Neural cell (in vitro differentiated cells): ENCODE measurements around the gene SPON1. TPM values are rescaled to one million over a fixed set of nuclear protein-coding genes. Genes with fewer than 3 reads are reported as not detected.

Experiments
- H2AFZ ChIP-seq: fragments of 200-600, 300-800 bp; sonication (generic), shearing (Covaris generic); 2 replicates; pipeline ENCODE4 v1.6.0; 2014; ENCODE audit warnings: low read depth, mild to moderate bottlenecking, antibody characterized with exemption, low read length, moderate library complexity
- H3F3A ChIP-seq: fragments of 200-600 bp; shearing (Covaris generic); 2 replicates; pipeline ENCODE4 v1.6.1; 2016; ENCODE audit warnings: mild to moderate bottlenecking, moderate library complexity, mixed read lengths, antibody characterized with exemption, low read length; ENCODE audit not compliant: insufficient read depth, poor library complexity, severe bottlenecking
- H3K27ac ChIP-seq: fragments of 200-600, 300-800 bp; sonication (generic), shearing (Covaris generic); 2 replicates; pipeline ENCODE4 v1.5.1; 2014; ENCODE audit warnings: mild to moderate bottlenecking, low read length, moderate library complexity
- H3K27me3 ChIP-seq: fragments of 300-800, 200-600 bp; sonication (generic), shearing (Covaris generic); 2 replicates; pipeline ENCODE4 v1.6.0; 2014; ENCODE audit warnings: mild to moderate bottlenecking, low read depth, low read length, moderate library complexity; ENCODE audit not compliant: insufficient read depth
- H3K36me3 ChIP-seq: fragments of 300-800, 200-600 bp; sonication (generic), shearing (Covaris generic); 2 replicates; pipeline ENCODE4 v1.5.1; 2014; ENCODE audit warnings: mild to moderate bottlenecking, antibody characterized with exemption, low read length, moderate library complexity; ENCODE audit not compliant: insufficient read depth
- H3K4me2 ChIP-seq: fragments of 300-800, 200-600 bp; sonication (generic), shearing (Covaris generic); 2 replicates; pipeline ENCODE4 v1.6.0; 2014; ENCODE audit warnings: mild to moderate bottlenecking, low read length
- H3K4me3 ChIP-seq: fragments of 300-800, 200-600 bp; sonication (generic), shearing (Covaris generic); 2 replicates; pipeline ENCODE4 v1.5.1; 2014; ENCODE audit warnings: mild to moderate bottlenecking, low read length, moderate library complexity
- H3K79me2 ChIP-seq: fragments of 200-600 bp; shearing (Covaris generic); replicated peaks from 2 replicates; pipeline ENCODE4 v1.6.0; 2014; ENCODE audit warnings: mild to moderate bottlenecking, low read length, moderate library complexity; ENCODE audit not compliant: insufficient read depth
- H3K9ac ChIP-seq: fragments of 300-800, 200-600 bp; sonication (generic), shearing (Covaris generic); 2 replicates; pipeline ENCODE4 v1.6.1; 2016; ENCODE audit warnings: mild to moderate bottlenecking, low read length, mixed read lengths
- H3K9me2 ChIP-seq: fragments of 200-600 bp; shearing (Covaris generic); 2 replicates; pipeline ENCODE4 v1.6.1; 2016; ENCODE audit warnings: mild to moderate bottlenecking, low read length, mixed read lengths; ENCODE audit not compliant: insufficient read depth
- H3K9me3 ChIP-seq: fragments of 200-600, 300-800 bp; sonication (generic), shearing (Covaris generic); 2 replicates; pipeline ENCODE4 v1.6.1; 2016; ENCODE audit warnings: mild to moderate bottlenecking, mixed run types, low read length, moderate library complexity, mixed read lengths
- H4K20me1 ChIP-seq: fragments of 200-600 bp; shearing (Covaris generic); 2 replicates; pipeline ENCODE4 v1.6.1; 2016; ENCODE audit warnings: mild to moderate bottlenecking, mixed run types; ENCODE audit not compliant: insufficient read depth
- EP300 ChIP-seq: fragments of 450-650 bp; conservative IDR thresholded peaks from 2 replicates; pipeline ENCODE4 v1.6.1; 2014; ENCODE audit warnings: antibody characterized with exemption, mild to moderate bottlenecking, moderate library complexity; ENCODE audit not compliant: poor library complexity, severe bottlenecking
- MXI1 ChIP-seq: fragments of 450-650 bp; conservative IDR thresholded peaks from 2 replicates; pipeline ENCODE4 v1.6.1; 2014; ENCODE audit warnings: antibody characterized with exemption, mild to moderate bottlenecking; ENCODE audit not compliant: poor library complexity, severe bottlenecking
- POLR2AphosphoS5 ChIP-seq: IDR thresholded peaks from 2 replicates; pipeline ENCODE4 v1.6.1; 2012
- RAD21 ChIP-seq: fragments of 450-650 bp; conservative IDR thresholded peaks from 2 replicates; pipeline ENCODE4 v1.6.1; 2014; ENCODE audit warnings: antibody characterized with exemption, mild to moderate bottlenecking, moderate library complexity
- SMC3 ChIP-seq: fragments of 450-650 bp; conservative IDR thresholded peaks from 2 replicates; pipeline ENCODE4 v1.6.1; 2014; ENCODE audit warnings: antibody characterized with exemption, mild to moderate bottlenecking, moderate library complexity; ENCODE audit not compliant: poor library complexity
- TAF1 ChIP-seq: IDR thresholded peaks from 2 replicates; pipeline ENCODE4 v1.6.1; 2012; ENCODE audit warnings: low read depth
- polyA plus RNA-seq: library from polyadenylated mRNA; depleted of rRNA; stranded (reverse); fragments of >200 nt; gene quantifications from 2 replicates; pipeline ENCODE4 v1.2.3, GENCODE V29; 2014
- TF ChIP-seq, protein P1 (sequence below): IDR thresholded peaks from 2 replicates; pipeline ENCODE4 v1.6.1; 2012; ENCODE audit warnings: borderline replicate concordance

The SPON1 gene
- polyA plus RNA-seq, 1 donor from 2014 or later = 0.66 TPM

DNA sequence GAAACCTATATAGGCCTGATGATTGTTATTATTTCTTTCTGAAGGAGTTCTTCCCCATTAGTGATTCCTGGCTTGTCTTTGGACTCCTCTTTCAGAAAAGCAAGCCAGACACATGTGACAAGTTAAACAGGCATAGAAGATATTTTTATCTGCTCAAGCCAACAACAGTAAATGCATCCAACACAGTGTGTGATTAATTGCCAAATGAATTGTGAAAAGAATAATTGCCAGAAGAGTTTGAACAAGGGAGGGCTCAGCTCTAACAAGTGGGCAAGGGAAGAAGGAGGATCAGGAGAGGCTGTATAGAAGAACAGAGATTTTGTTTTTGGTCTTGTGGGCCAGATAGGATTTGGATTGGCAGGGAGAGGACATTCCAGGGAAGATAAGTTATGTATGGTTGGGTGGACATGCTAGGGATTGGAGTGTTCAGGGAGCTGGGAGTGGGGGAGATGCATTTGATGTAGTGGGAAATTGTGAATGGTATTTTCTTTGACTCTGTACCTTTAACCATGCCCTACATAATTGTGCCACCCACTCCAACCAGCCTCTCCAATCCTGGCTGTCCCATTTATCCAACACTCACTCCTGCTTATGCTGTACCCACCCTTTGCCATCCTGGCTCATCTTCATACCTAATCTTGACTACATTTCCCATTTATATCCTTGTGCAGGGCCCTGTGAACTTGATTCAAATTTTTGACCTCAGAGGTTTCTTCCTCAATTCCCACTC, 223.7 kb downstream of the SPON1 start:
- Histone ChIP-seq H3K36me3 (no peaks in the 10 kb centered on the region), H3K4me2 (no peak overlapping the region), H3K9ac (no peak overlapping the region), H3K79me2 (no peaks in the 10 kb centered on the region), H4K20me1 (no peaks in the 10 kb centered on the region), H3F3A (no peaks in the 10 kb centered on the region), H3K27ac (no peak overlapping the region), H3K9me3 (no peaks in the 10 kb centered on the region), H3K27me3 (no peaks in the 10 kb centered on the region), H3K9me2 (no peaks in the 10 kb centered on the region), H3K4me3 (no peak overlapping the region), H2AFZ (no peak overlapping the region)
- TF ChIP-seq, protein P1, sequence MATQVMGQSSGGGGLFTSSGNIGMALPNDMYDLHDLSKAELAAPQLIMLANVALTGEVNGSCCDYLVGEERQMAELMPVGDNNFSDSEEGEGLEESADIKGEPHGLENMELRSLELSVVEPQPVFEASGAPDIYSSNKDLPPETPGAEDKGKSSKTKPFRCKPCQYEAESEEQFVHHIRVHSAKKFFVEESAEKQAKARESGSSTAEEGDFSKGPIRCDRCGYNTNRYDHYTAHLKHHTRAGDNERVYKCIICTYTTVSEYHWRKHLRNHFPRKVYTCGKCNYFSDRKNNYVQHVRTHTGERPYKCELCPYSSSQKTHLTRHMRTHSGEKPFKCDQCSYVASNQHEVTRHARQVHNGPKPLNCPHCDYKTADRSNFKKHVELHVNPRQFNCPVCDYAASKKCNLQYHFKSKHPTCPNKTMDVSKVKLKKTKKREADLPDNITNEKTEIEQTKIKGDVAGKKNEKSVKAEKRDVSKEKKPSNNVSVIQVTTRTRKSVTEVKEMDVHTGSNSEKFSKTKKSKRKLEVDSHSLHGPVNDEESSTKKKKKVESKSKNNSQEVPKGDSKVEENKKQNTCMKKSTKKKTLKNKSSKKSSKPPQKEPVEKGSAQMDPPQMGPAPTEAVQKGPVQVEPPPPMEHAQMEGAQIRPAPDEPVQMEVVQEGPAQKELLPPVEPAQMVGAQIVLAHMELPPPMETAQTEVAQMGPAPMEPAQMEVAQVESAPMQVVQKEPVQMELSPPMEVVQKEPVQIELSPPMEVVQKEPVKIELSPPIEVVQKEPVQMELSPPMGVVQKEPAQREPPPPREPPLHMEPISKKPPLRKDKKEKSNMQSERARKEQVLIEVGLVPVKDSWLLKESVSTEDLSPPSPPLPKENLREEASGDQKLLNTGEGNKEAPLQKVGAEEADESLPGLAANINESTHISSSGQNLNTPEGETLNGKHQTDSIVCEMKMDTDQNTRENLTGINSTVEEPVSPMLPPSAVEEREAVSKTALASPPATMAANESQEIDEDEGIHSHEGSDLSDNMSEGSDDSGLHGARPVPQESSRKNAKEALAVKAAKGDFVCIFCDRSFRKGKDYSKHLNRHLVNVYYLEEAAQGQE = no peak

GRCh38 chr11:14189874-14190273, 227.4 kb downstream of the SPON1 start:
- H3K9ac ChIP-seq = no peak overlapping the region
- no peaks in the 10 kb centered on the region for H3F3A ChIP-seq
- H4K20me1 ChIP-seq = no peaks in the 10 kb centered on the region
- no peak for TF ChIP-seq SMC3
- TF ChIP-seq TAF1 = no peak
- TF ChIP-seq RAD21 = no peak
- no peak for TF ChIP-seq MXI1
- TF ChIP-seq, protein P1 = no peak
- TF ChIP-seq EP300 = no peak
- TF ChIP-seq POLR2AphosphoS5 = no peak
- no peaks in the 10 kb centered on the region for H3K27me3 ChIP-seq
- no peak overlapping the region for H3K4me3 ChIP-seq
- H3K79me2 ChIP-seq = no peaks in the 10 kb centered on the region
- no peak overlapping the region for H3K4me2 ChIP-seq
- H3K36me3 ChIP-seq = no peaks in the 10 kb centered on the region
- H3K9me3 ChIP-seq = no peaks in the 10 kb centered on the region
- no peak overlapping the region for H3K27ac ChIP-seq
- no peaks in the 10 kb centered on the region for H3K9me2 ChIP-seq
- no peak overlapping the region for H2AFZ ChIP-seq
